Measurements from ENCODE around the gene KRT23.

The KRT23 gene

DNA sequence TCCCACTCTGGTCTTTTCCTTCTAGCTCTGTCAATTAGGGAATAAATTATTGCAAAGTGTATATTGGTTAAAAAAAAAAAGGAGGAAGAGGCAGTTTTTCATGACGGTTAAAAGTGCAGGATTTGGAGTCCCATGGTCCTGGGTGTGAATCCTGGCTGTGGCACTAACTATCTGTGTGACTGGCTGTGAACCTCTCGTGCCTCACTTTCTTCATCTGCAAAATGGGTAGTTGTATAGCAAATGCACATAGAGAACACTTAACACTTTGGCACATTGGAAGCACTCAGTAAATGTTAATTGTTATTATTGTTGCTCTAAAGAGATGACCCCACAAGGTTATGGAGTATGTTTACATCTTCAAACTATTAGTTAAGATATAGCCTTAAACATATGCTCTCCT lies 10.5 kb upstream of the KRT23 start:
- no peak overlapping the region for H3K27ac ChIP-seq (replicated peaks)
- DNase-seq (ENCODE audit: low read depth in 1 of 2, low spot score in 1 of 2) = no peak
- TF ChIP-seq POLR2AphosphoS5 (IDR thresholded peaks at IDR 0.05; ENCODE audit: low read depth) (no peak), GABPA (IDR thresholded peaks at IDR 0.05; ENCODE audit: low read depth) (no peak), SPI1 (IDR thresholded peaks at IDR 0.05; ENCODE audit: borderline replicate concordance, low read depth) (no peak), CTCF (IDR thresholded peaks at IDR 0.05; ENCODE audit: insufficient read depth, low read length) (no peak)
- TF ChIP-seq, protein P1, sequence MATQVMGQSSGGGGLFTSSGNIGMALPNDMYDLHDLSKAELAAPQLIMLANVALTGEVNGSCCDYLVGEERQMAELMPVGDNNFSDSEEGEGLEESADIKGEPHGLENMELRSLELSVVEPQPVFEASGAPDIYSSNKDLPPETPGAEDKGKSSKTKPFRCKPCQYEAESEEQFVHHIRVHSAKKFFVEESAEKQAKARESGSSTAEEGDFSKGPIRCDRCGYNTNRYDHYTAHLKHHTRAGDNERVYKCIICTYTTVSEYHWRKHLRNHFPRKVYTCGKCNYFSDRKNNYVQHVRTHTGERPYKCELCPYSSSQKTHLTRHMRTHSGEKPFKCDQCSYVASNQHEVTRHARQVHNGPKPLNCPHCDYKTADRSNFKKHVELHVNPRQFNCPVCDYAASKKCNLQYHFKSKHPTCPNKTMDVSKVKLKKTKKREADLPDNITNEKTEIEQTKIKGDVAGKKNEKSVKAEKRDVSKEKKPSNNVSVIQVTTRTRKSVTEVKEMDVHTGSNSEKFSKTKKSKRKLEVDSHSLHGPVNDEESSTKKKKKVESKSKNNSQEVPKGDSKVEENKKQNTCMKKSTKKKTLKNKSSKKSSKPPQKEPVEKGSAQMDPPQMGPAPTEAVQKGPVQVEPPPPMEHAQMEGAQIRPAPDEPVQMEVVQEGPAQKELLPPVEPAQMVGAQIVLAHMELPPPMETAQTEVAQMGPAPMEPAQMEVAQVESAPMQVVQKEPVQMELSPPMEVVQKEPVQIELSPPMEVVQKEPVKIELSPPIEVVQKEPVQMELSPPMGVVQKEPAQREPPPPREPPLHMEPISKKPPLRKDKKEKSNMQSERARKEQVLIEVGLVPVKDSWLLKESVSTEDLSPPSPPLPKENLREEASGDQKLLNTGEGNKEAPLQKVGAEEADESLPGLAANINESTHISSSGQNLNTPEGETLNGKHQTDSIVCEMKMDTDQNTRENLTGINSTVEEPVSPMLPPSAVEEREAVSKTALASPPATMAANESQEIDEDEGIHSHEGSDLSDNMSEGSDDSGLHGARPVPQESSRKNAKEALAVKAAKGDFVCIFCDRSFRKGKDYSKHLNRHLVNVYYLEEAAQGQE (IDR thresholded peaks at IDR 0.05; ENCODE audit: insufficient replicate concordance, low read depth) = no peak
- H3K27me3 ChIP-seq (ENCODE audit: insufficient read depth, poor library complexity, severe bottlenecking) = peaks cover 4% of the 10 kb centered on the region
- no peak overlapping the region for H3K4me3 ChIP-seq (replicated peaks; ENCODE audit: insufficient read depth, low read length)

DNA sequence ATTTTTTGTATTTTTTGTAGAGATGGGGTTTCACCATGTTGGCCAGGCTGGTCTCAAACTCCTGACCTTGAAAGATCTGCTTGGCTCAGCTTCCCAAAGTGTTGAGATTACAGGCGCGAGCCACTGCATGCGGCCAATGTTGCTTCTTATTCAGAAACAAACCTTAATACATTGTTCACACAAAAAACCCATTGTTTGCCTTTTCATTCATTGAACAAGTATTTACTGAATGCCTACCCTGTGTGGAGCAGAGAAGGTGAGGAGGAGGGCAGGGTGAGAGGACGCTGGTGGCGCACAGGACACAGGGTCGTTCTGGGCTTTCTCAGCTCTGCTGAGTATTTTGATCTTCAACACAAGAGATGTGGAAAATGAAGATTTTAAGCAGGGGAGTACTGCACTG lies 8.0 kb upstream of the KRT23 start:
- Histone ChIP-seq H3K4me3 (replicated peaks; ENCODE audit: insufficient read depth, low read length) (no peak overlapping the region), H3K27ac (replicated peaks) (no peak overlapping the region), H3K27me3 (ENCODE audit: insufficient read depth, poor library complexity, severe bottlenecking) (peaks cover 4% of the 10 kb centered on the region)
- TF ChIP-seq GABPA (IDR thresholded peaks at IDR 0.05; ENCODE audit: low read depth) (no peak), POLR2AphosphoS5 (IDR thresholded peaks at IDR 0.05; ENCODE audit: low read depth) (no peak), SPI1 (IDR thresholded peaks at IDR 0.05; ENCODE audit: borderline replicate concordance, low read depth) (no peak), CTCF (IDR thresholded peaks at IDR 0.05; ENCODE audit: insufficient read depth, low read length) (no peak)
- TF ChIP-seq, protein P1 (IDR thresholded peaks at IDR 0.05; ENCODE audit: insufficient replicate concordance, low read depth) = no peak
- DNase-seq (ENCODE audit: low read depth in 1 of 2, low spot score in 1 of 2) = no peak

DNA sequence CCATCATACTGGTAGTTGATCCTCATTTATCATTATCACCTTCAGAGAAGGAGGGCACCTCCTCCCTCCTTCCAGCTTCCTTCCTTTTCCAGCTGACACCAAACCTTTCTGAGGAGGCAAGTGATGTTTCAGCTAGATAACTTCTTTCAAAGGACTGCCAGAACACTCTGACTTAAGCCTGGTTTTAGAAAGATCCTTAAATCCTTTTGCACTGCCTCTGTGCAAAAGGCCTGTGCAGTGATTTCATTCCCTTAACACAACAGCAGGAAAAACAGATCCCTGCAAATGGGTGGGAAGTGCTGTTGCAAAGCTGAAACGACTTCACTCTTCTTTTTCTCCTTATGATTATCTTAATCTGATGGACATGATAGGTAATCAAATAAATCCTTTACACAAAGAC lies 7.1 kb upstream of the KRT23 start:
- H3K4me3 ChIP-seq (replicated peaks; ENCODE audit: insufficient read depth, low read length) = no peak overlapping the region
- H3K27me3 ChIP-seq (ENCODE audit: insufficient read depth, poor library complexity, severe bottlenecking) = peaks cover 4% of the 10 kb centered on the region
- no peak overlapping the region for H3K27ac ChIP-seq (replicated peaks)
- no peak for TF ChIP-seq GABPA (IDR thresholded peaks at IDR 0.05; ENCODE audit: low read depth)
- no peak for TF ChIP-seq SPI1 (IDR thresholded peaks at IDR 0.05; ENCODE audit: borderline replicate concordance, low read depth)
- TF ChIP-seq CTCF (IDR thresholded peaks at IDR 0.05; ENCODE audit: insufficient read depth, low read length) = no peak
- TF ChIP-seq POLR2AphosphoS5 (IDR thresholded peaks at IDR 0.05; ENCODE audit: low read depth) = no peak
- TF ChIP-seq, protein P1 (IDR thresholded peaks at IDR 0.05; ENCODE audit: insufficient replicate concordance, low read depth) = no peak
- DNase-seq (ENCODE audit: low read depth in 1 of 2, low spot score in 1 of 2) = no peak

Measured in HL-60 (cell line).